ENCODE data around the gene RAX. TPM values are rescaled to one million over a fixed set of nuclear protein-coding genes. Genes with fewer than 3 reads are reported as not detected.

Gene RAX
- not detected in 2 replicates for total RNA-seq

GRCh38 chr18:59272891-59273758 is at the start of gene RAX:
TSS of gene RAX (minus strand) at chr18:59273454. CDS start at chr18:59273206, 248 bp downstream.
- peak; percentile 33 for DNase-seq

DNA sequence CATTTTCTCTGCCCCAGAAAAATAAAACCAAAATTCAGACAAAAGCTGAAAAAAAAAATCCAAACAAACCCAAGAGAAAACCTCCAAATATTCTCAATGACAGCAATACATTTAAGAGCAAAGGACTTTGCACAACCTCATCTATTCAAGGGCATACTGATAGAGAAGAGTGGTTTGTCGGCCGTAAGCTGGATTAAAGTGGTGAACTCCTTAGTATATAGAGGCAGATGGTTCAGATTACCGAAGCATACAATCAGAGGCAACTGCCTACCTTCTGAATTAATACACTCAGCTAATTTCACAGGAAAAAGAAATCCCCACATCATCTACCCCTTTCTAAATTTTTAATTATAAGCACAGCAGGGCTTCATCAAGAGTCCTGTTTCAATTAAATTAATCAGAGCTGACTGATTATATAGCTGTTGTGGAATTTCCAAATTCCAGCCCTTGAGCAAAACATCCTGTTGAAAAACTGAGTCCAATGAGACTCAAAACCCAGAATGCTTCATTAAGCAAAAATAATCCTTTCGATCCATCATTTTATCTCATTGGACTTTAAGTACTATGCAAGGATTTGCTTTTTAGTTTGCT is 45.3 kb upstream of the RAX start, which contains the start of gene CPLX4:
TSS of gene CPLX4 (minus strand) at position 190 of the 591 bp plus-strand sequence. CDS start at position 3, 187 bp downstream.
- DNase-seq = no peak

- no peak for DNase-seq
Observed at GRCh38 chr18:59311631-59312030, 38.4 kb upstream of the RAX start.

DNA sequence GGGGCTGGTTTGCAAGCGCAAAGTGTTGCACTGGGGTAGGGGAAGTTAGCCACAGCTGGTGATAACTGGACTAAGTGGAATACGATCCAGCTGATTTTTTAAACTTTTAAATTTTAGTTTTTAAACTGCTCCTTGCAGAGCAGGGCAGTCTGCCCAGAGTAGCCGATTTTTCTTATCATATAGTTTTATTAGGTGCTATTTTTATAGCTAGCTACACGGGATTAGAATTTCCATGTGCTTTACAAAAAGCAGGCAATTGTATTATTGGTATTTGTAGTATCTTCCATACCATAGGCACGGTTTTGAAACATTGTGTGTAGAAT is 35.6 kb upstream of the RAX start:
- no peak for DNase-seq

- DNase-seq = peak; percentile 75
Observed at GRCh38 chr18:59308248-59308937, 35.1 kb upstream of the RAX start.

GRCh38 chr18:59306640-59307039 is 33.4 kb upstream of the RAX start:
- DNase-seq = no peak

- DNase-seq = no peak
Observed at GRCh38 chr18:59305295-59305694, 32.0 kb upstream of the RAX start.

- DNase-seq = no peak
Observed at GRCh38 chr18:59303656-59304195, 30.5 kb upstream of the RAX start.

DNA sequence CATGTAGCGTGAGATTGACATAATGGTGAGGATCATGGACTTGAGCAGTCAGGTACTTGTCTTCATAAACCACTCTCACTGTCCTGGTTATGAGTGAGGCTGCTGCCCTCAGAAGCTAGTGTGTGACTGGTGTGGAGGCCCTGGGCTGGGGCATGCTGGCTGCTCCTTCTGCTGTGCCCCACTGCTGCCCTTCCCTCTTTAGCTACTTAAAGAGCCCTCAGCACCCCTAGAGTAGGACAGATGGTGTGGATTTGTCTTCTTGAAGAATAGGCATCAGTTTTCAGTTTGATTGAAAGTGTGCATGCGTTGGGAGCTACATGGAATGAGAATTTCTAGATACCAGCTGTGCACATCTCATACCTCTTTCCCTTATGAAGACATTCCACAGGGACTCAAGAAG is 29.8 kb upstream of the RAX start:
- no peak for DNase-seq

DNA sequence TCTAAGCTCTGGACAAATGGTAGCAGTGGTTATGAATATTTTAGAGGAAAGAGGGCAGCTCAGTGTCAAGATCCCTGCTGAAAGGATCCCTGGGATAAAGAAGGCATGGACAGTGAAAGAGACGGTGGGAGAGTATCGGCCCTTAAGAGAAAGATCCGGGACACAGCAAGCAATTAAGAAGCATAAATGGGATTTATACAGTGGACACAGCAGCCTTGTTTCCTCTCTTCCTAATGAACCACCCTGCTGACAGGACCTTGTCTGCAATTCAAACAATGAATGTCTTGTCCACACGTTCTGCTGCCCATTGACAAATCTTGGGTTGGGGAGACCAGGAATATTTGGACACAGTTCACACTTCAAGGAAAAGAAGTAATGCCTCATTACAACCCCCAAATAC is 28.7 kb upstream of the RAX start:
- DNase-seq = no peak

GRCh38 chr18:59300676-59301285 is 27.5 kb upstream of the RAX start:
- DNase-seq = no peak

DNA sequence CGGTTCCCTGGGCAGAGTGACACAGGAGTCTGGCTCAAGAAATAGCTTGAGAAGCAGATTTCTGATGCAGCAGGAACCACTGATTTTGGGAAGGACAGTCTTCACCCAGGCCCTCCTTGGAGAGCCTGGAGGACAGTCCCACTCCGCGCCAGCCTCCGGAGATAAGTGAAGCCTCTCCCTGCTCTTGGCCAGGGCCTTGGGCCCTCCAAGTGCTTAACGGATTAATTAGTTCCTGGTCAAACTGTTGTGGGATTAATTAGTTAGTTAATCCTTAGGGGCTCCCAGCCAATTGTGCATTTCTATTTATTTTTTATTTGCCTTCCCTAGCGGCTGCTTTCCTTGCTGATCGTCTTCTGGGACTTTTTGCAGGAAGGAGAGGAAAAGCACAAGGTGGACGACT is 25.6 kb upstream of the RAX start:
- DNase-seq = no peak

DNA sequence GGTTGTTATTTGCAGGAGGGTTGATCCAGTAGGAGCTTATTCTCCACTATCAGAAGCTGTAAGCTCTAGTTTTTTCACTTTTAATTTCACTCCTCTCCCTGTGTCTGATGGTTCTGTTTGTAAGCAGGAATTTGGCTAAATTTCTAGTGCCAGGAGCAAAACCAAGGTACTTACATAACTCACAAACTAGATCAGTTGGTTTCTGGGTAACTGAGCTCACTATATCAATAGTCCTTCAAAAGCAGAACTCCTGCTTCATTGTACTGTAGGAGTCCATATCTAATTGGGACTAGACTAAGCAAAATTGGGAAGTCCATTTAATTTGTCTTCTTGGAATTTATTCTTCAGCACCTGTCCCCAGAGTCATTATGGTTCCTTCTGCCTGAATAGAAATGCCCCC is 20.1 kb upstream of the RAX start:
- DNase-seq = no peak

DNA sequence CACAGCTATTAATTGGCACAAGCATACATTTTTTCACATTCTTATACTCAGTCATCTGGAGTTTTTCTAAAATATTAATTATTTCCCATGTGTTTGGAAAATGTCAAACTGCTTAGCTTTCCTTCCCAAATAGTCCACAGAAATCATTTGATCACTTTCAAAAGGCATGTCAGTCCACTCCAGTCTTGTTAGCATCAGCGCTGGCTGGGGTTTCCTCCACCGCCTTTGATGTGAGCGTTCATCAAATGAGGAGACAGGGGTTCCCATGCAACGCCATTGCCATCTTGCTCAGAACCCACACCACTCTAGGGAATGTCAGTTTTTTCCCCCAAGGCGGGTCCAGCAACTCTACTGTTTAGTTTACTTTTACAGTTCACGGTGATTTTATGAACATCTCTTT is 13.1 kb upstream of the RAX start:
- no peak for DNase-seq

GRCh38 chr18:59282341-59282740 is 9.1 kb upstream of the RAX start:
- no peak for DNase-seq

DNA sequence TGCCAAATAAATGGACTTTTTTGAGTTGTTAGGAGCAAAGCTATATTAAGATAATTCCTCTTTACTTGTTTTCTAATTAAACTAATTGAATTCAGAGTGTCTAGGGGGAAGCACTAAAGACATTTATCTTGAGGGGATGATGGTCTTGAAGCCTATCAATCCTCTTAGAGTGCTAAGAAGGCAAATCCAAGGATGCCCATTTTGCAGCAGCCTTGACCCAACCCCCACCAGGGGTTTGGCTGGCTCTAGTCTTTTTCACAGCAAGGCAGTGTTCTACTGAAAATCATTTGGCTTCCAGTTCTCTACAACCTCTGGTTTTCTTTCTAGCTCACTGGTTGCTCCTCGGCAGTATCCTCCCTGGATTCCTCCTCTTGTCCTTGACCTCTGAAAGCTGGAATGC is 6.5 kb upstream of the RAX start:
- no peak for DNase-seq

DNA sequence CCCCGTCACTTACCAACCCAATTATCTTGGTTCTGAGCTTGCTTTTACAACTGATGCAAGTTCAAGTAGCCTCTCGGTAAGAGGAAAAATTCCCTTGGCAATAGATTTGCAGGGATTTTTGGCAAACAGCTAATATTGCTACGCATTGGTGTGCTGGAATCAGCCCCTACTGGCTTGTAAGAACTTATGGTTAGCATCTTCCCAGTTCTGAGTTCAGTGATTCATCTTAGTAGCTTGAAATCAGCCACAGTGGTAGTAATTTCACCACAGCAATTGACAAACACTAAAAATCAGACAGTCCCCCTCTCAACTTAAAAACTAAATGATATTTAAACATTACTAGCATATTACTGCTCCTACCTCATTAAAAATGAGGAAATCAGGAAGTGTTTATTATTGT is 5.9 kb upstream of the RAX start:
- DNase-seq = no peak

- no peak for DNase-seq
Observed at GRCh38 chr18:59278793-59279192, 5.5 kb upstream of the RAX start.

- DNase-seq = no peak
Observed at GRCh38 chr18:59276047-59276446, 2.8 kb upstream of the RAX start.

DNA sequence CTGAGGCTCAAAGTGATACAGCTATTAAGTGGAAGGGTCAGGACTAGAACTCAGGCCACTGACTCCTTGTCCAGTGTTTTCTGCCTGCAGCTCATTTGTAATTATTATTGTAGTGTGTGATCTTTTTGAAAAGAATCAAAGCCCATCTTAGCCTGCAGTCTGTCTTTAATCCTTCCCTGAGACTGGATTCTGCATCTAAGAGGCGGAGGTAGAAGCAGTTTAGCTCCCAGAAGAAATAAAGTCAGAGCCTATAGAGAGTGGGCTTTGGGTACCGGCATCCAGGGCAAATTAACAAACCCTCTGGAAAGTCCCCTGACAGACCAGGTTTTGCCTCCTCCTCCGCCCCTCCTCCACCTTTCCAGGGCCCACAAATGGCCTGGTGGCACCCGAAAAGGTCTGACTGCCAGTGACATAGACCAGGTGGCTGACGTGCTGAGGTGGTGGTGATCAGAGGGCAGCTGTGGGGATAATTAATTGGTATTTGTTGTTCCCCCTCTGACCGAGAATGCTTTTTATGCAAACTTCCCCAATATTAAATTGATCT is 2.2 kb upstream of the RAX start:
- no peak for DNase-seq

DNA sequence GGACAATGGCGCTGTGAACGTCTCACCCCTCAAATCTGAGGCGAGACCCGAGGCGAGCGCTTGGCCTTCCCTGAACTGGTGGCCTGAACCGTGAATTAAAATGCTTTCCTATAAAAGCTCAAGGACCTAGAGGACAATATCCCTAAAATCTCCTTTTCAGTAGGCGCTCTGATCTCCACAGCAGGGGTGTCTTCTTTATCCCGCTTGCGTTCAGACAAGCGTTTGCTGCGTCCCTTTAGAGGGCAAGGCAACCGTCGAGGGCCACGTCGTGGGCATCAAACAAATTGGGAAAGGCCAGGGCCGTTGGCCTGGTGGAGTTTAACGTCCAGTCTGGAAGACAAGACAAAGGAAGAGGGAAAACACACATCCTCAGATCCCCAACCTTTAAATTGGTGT is 1.3 kb upstream of the RAX start:
- no peak for DNase-seq

- no peak for DNase-seq
Observed at GRCh38 chr18:59273759-59274532, 692 bp upstream of the RAX start.

Data from dermis blood vessel endothelial cell (primary cell).